ENCODE data around the gene LIMA1.
"Not testable (repeated sequence)": the region's sequence is repeated elsewhere in the genome, so short reads cannot be mapped to it uniquely, and the experiment has no call there.

The LIMA1 gene

GRCh38 chr12:50185301-50185895, 97.9 kb downstream of the LIMA1 start:
- no peak for DNase-seq

GRCh38 chr12:50184261-50184660, 99.1 kb downstream of the LIMA1 start:
- DNase-seq, result no peak

- no peak for DNase-seq
These were observed 100.9 kb downstream of the LIMA1 start for GRCh38 chr12:50182461-50182860.

GRCh38 chr12:50181691-50182090, 101.6 kb downstream of the LIMA1 start:
- no peak for DNase-seq

GRCh38 chr12:50175716-50176026, 107.6 kb downstream of the LIMA1 start:
- no peak for DNase-seq

- no peak for DNase-seq
These were observed 108.2 kb downstream of the LIMA1 start for GRCh38 chr12:50174971-50175715.

- peak; percentile 97 to 98 for DNase-seq
These were observed 116.1 kb downstream of the LIMA1 start, which contains the start of gene CERS5 for GRCh38 chr12:50167049-50167828. CERS5 (minus strand) TSS chr12:50167369; CDS start chr12:50167297, 72 bp downstream.

GRCh38 chr12:50166799-50167048, 116.6 kb downstream of the LIMA1 start:
- peak; percentile 67 to 79 for DNase-seq

GRCh38 chr12:50164963-50165362, 118.4 kb downstream of the LIMA1 start:
- no peak for DNase-seq

- DNase-seq, result no peak
These were observed 121.1 kb downstream of the LIMA1 start for GRCh38 chr12:50162230-50162629.

- DNase-seq, result no peak
These were observed 122.7 kb downstream of the LIMA1 start for GRCh38 chr12:50160643-50161042.

GRCh38 chr12:50157259-50157658, 126.1 kb downstream of the LIMA1 start:
- DNase-seq, result no peak

GRCh38 chr12:50156641-50157040, 126.7 kb downstream of the LIMA1 start:
- no peak for DNase-seq

GRCh38 chr12:50154947-50155346, 128.4 kb downstream of the LIMA1 start:
- DNase-seq, result not testable (repeated sequence)

GRCh38 chr12:50151047-50151687, 132.2 kb downstream of the LIMA1 start:
- no peak for DNase-seq

GRCh38 chr12:50149311-50149710, 134.0 kb downstream of the LIMA1 start:
- DNase-seq, result no peak

GRCh38 chr12:50148011-50148410, 135.3 kb downstream of the LIMA1 start:
- DNase-seq, result not testable (repeated sequence)

- DNase-seq, result no peak
These were observed 136.0 kb downstream of the LIMA1 start for GRCh38 chr12:50147281-50147680.

- DNase-seq, result no peak
These were observed 137.9 kb downstream of the LIMA1 start for GRCh38 chr12:50145439-50145838.

GRCh38 chr12:50142993-50143392, 140.3 kb downstream of the LIMA1 start:
- DNase-seq, result no peak

GRCh38 chr12:50132505-50133135, 150.7 kb downstream of the LIMA1 start:
- DNase-seq, result no peak

- DNase-seq, result no peak
These were observed 154.0 kb downstream of the LIMA1 start for GRCh38 chr12:50129290-50129689.

- no peak for DNase-seq
These were observed 155.8 kb downstream of the LIMA1 start for GRCh38 chr12:50127546-50127945.

Data from stimulated activated CD4-positive, alpha-beta T cell treated with anti-CD3 and anti-CD28 coated beads, Interleukin-2, amount 100 ng/mL, for 24 hours (primary cell).